Coronary artery (tissue), 2 donors: ENCODE results near the gene XAGE2.

Experiments
- DNase-seq: peaks from one replicate; pipeline ENCODE4 v3.0.0-alpha.2; 2017; ENCODE audit warnings: low spot score
- H3K27ac ChIP-seq, 2 donors: fragments of 200-600 bp; sonication (generic); one replicate each; pipeline ENCODE4 v1.5.1; 2016 to 2019
- H3K4me3 ChIP-seq: fragments of 200-600 bp; sonication (generic); 2 replicates; pipeline ENCODE4 v1.5.1; 2016; ENCODE audit warnings: mild to moderate bottlenecking, moderate library complexity
- TF ChIP-seq, protein P1 (sequence below): fragments of 200-600 bp; sonication (generic); IDR thresholded peaks from one replicate; pipeline ENCODE4 v1.5.1; 2019; ENCODE audit warnings: antibody characterized with exemption

XAGE2 gene

DNA sequence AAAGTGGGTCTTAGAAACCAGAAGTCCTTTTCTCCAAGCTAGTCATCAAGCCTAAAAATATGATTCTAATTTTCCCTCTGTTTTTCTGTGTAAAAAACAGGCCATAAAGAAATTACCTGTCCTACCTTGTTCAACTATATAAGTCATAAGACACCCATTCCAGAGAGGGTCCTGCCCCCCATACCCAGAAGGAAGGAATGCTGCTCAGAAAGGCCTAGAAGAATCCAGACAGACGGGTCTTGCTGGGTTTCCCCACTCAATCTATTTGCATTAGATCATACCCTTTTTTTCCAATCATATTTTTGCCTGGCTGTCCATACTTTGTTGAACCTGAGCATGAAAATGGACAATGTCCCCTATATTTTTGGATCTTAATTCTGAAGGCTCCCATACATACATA is 16.3 kb upstream of the XAGE2 start:
- TF ChIP-seq, protein P1, sequence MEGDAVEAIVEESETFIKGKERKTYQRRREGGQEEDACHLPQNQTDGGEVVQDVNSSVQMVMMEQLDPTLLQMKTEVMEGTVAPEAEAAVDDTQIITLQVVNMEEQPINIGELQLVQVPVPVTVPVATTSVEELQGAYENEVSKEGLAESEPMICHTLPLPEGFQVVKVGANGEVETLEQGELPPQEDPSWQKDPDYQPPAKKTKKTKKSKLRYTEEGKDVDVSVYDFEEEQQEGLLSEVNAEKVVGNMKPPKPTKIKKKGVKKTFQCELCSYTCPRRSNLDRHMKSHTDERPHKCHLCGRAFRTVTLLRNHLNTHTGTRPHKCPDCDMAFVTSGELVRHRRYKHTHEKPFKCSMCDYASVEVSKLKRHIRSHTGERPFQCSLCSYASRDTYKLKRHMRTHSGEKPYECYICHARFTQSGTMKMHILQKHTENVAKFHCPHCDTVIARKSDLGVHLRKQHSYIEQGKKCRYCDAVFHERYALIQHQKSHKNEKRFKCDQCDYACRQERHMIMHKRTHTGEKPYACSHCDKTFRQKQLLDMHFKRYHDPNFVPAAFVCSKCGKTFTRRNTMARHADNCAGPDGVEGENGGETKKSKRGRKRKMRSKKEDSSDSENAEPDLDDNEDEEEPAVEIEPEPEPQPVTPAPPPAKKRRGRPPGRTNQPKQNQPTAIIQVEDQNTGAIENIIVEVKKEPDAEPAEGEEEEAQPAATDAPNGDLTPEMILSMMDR: no peak
- no peak for DNase-seq
- Histone ChIP-seq H3K27ac (no peak overlapping the region), H3K4me3 (no peak overlapping the region)

GRCh38 chrX:52353838-52354237 is 15.0 kb upstream of the XAGE2 start:
- DNase-seq: no peak
- Histone ChIP-seq H3K4me3 (no peak overlapping the region), H3K27ac (no peak overlapping the region)
- TF ChIP-seq, protein P1: no peak

GRCh38 chrX:52355108-52355507 is 13.7 kb upstream of the XAGE2 start:
- H3K4me3 ChIP-seq: no peak overlapping the region
- H3K27ac ChIP-seq: no peak overlapping the region
- DNase-seq: no peak
- TF ChIP-seq, protein P1: no peak

DNA sequence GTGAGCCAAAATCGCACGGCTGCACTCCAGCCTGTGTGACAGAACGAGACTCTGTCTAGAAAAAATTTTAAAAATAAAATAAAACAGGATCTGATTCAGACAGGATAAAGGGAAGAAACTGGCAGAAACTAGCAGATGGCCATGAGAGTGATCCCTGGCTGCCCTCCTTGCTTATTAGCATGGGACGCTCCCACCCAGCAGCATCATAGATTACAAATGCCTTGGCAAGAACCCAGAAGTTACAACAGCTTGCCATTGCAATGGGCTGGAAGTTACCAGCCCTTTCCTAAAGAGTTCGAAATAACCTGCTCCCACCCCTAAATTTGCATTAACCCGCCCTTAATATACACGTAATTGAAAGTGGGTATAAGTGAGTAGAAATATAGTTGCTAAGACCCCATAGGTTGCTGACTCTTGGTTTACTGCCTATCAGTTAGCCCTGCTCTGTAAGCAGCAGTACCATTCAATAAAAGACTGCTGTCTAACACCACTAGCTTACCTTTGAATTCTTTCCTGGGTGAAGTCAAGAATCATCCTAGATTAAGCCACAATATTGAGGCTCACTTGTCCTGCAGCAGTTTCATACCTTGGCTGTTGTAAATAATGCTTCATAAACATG is 9.1 kb upstream of the XAGE2 start:
- no peak for DNase-seq
- TF ChIP-seq, protein P1: no peak
- H3K27ac ChIP-seq: no peak overlapping the region
- no peak overlapping the region for H3K4me3 ChIP-seq

GRCh38 chrX:52361941-52362340 is 6.9 kb upstream of the XAGE2 start:
- Histone ChIP-seq H3K27ac (no peak overlapping the region), H3K4me3 (no peak overlapping the region)
- DNase-seq: no peak
- TF ChIP-seq, protein P1: no peak

- no peak overlapping the region for H3K27ac ChIP-seq
- no peak for DNase-seq
- no peak overlapping the region for H3K4me3 ChIP-seq
- TF ChIP-seq, protein P1: no peak
Observed at GRCh38 chrX:52363247-52363883, 5.5 kb upstream of the XAGE2 start.

GRCh38 chrX:52378870-52379269 is 10.0 kb downstream of the XAGE2 start:
- Histone ChIP-seq H3K27ac (no peak overlapping the region), H3K4me3 (no peak overlapping the region)
- TF ChIP-seq, protein P1: no peak
- no peak for DNase-seq
